DOHH2 (cell line): ENCODE data around the gene DCDC1.

Source experiments
- EZH2phosphoT487 ChIP-seq: fragments of 200-600 bp; sonication (generic); IDR thresholded peaks from 2 replicates; pipeline ENCODE4 v1.6.1; 2017; ENCODE audit warnings: borderline replicate concordance, mild to moderate bottlenecking, antibody characterized with exemption, low read length, moderate library complexity, mixed read lengths
- TF ChIP-seq, protein P1 (sequence below): fragments of 200-600 bp; sonication (generic); IDR thresholded peaks from one replicate; pipeline ENCODE4 v1.5.1; 2014; ENCODE audit warnings: antibody characterized with exemption, mild to moderate bottlenecking, low read depth, low read length; ENCODE audit not compliant: poor library complexity, severe bottlenecking

DNA sequence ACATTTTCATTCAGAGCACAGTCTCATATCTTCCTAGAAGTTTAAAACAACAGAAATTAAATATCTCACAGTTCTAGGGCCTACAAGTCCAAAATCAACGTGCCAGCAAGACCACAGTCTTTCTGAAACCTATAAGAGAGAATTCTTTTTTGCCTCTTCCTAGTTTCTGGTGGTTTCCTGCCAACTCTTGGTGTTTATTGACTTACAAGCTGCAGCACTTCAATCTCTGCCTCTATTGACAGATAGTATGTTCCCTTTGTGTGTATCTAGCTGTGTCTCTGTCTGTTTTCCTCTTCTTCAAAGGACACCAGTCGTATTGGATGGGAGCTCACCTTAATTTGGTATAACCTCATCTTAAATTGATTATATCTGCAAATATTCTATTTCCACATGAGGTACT, 347.5 kb downstream of the DCDC1 start:
- TF ChIP-seq, protein P1, sequence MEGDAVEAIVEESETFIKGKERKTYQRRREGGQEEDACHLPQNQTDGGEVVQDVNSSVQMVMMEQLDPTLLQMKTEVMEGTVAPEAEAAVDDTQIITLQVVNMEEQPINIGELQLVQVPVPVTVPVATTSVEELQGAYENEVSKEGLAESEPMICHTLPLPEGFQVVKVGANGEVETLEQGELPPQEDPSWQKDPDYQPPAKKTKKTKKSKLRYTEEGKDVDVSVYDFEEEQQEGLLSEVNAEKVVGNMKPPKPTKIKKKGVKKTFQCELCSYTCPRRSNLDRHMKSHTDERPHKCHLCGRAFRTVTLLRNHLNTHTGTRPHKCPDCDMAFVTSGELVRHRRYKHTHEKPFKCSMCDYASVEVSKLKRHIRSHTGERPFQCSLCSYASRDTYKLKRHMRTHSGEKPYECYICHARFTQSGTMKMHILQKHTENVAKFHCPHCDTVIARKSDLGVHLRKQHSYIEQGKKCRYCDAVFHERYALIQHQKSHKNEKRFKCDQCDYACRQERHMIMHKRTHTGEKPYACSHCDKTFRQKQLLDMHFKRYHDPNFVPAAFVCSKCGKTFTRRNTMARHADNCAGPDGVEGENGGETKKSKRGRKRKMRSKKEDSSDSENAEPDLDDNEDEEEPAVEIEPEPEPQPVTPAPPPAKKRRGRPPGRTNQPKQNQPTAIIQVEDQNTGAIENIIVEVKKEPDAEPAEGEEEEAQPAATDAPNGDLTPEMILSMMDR, result no peak
- no peak for TF ChIP-seq EZH2phosphoT487
